ENCODE measurements around the gene CRTC1.

- TF ChIP-seq GLIS3 (CRISPR knock-in tag; IDR thresholded peaks at IDR 0.05) (no peak), PATZ1 (CRISPR knock-in tag; IDR thresholded peaks at IDR 0.05; ENCODE audit: borderline replicate concordance) (no peak), ZFP3 (CRISPR knock-in tag; IDR thresholded peaks at IDR 0.05) (no peak), CREB5 (CRISPR knock-in tag; IDR thresholded peaks at IDR 0.05; ENCODE audit: low read depth) (no peak), RARB (CRISPR knock-in tag; IDR thresholded peaks at IDR 0.05) (no peak), TOX (CRISPR knock-in tag; IDR thresholded peaks at IDR 0.05; ENCODE audit: borderline replicate concordance) (no peak), TCF4 (CRISPR knock-in tag; IDR thresholded peaks at IDR 0.05; ENCODE audit: borderline replicate concordance) (no peak), CSRNP3 (CRISPR knock-in tag; IDR thresholded peaks at IDR 0.05) (no peak)
- TF ChIP-seq, protein P1, sequence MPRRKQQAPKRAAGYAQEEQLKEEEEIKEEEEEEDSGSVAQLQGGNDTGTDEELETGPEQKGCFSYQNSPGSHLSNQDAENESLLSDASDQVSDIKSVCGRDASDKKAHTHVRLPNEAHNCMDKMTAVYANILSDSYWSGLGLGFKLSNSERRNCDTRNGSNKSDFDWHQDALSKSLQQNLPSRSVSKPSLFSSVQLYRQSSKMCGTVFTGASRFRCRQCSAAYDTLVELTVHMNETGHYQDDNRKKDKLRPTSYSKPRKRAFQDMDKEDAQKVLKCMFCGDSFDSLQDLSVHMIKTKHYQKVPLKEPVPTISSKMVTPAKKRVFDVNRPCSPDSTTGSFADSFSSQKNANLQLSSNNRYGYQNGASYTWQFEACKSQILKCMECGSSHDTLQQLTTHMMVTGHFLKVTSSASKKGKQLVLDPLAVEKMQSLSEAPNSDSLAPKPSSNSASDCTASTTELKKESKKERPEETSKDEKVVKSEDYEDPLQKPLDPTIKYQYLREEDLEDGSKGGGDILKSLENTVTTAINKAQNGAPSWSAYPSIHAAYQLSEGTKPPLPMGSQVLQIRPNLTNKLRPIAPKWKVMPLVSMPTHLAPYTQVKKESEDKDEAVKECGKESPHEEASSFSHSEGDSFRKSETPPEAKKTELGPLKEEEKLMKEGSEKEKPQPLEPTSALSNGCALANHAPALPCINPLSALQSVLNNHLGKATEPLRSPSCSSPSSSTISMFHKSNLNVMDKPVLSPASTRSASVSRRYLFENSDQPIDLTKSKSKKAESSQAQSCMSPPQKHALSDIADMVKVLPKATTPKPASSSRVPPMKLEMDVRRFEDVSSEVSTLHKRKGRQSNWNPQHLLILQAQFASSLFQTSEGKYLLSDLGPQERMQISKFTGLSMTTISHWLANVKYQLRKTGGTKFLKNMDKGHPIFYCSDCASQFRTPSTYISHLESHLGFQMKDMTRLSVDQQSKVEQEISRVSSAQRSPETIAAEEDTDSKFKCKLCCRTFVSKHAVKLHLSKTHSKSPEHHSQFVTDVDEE (CRISPR knock-in tag; IDR thresholded peaks at IDR 0.05) = no peak
These were observed 46.6 kb downstream of the CRTC1 start for GRCh38 chr19:18729933-18730530.

All from SK-N-SH treated with all-trans-retinoic acid at 6 μM for 48 hours (cell line).